ENCODE data around the gene CYP4F3. TPM values are rescaled to one million over a fixed set of nuclear protein-coding genes. Genes with fewer than 3 reads are reported as not detected.
"Not testable (repeated sequence)": the region's sequence is repeated elsewhere in the genome, so short reads cannot be mapped to it uniquely, and the experiment has no call there.

CYP4F3 gene, protein sequence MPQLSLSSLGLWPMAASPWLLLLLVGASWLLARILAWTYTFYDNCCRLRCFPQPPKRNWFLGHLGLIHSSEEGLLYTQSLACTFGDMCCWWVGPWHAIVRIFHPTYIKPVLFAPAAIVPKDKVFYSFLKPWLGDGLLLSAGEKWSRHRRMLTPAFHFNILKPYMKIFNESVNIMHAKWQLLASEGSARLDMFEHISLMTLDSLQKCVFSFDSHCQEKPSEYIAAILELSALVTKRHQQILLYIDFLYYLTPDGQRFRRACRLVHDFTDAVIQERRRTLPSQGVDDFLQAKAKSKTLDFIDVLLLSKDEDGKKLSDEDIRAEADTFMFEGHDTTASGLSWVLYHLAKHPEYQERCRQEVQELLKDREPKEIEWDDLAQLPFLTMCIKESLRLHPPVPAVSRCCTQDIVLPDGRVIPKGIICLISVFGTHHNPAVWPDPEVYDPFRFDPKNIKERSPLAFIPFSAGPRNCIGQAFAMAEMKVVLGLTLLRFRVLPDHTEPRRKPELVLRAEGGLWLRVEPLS
- under 1 TPM; 0.24 to 0.62 TPM for total RNA-seq
- long read RNA-seq: 0 reads

GRCh38 chr19:15640294-15640903, at the start of gene CYP4F3:
Gene CYP4F3 (plus strand): TSS chr19:15640897. CDS start chr19:15641416, 519 bp downstream.
- ATAC-seq (peak; percentile 53 to 93), DNase-seq (peak; percentile 62)
- intact Hi-C loops (cut with DNase I): no loop called here

- intact Hi-C loops (cut with DNase I): no loop called here
- DNase-seq (no peak), ATAC-seq (no peak)
Measured at GRCh38 chr19:15591796-15592195, 48.9 kb upstream of the CYP4F3 start.

GRCh38 chr19:15592506-15592905, 48.2 kb upstream of the CYP4F3 start:
- DNase-seq; intact Hi-C loops (cut with DNase I); ATAC-seq: not testable (repeated sequence)

DNA sequence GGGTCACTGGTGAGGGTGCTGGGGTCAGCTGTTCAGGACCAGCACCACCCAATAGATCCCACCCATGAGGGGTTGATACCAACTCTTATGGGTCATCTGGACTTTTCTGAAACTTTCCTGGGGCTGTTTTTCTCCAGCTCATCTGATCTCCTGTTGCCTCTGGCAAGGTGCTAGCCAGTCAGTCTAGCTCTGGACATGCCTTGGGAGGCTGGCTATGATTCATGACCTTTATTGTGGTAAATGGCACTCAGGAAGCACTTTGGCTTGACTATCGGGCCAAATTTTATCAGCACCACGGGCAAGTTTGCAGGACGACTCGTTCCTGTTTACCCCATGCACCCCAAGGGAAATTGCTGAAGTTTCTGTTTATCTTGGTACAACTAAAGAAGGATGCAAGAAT, 46.9 kb upstream of the CYP4F3 start:
- ATAC-seq; intact Hi-C loops (cut with DNase I); DNase-seq: not testable (repeated sequence)

DNA sequence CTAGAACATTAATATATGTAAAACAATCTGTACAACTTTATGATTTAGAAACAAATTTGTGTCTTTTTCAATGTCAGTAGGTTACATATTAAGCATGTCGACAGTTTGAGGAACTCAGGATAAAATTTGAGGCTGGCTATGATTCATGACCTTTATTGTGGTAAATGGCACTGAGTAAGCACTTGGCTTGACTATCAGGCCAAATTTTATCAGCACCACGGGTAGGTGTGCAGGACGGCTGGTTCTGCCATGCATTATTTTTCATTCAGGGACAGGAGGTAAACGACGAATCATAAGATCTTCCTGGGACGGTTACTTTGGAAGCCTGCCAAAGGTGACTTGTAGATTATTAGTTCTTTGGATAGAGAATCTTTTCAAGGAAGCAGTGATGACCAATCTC, 45.6 kb upstream of the CYP4F3 start:
- no peak for DNase-seq
- intact Hi-C loops (cut with DNase I): no loop called here
- ATAC-seq: no peak

DNA sequence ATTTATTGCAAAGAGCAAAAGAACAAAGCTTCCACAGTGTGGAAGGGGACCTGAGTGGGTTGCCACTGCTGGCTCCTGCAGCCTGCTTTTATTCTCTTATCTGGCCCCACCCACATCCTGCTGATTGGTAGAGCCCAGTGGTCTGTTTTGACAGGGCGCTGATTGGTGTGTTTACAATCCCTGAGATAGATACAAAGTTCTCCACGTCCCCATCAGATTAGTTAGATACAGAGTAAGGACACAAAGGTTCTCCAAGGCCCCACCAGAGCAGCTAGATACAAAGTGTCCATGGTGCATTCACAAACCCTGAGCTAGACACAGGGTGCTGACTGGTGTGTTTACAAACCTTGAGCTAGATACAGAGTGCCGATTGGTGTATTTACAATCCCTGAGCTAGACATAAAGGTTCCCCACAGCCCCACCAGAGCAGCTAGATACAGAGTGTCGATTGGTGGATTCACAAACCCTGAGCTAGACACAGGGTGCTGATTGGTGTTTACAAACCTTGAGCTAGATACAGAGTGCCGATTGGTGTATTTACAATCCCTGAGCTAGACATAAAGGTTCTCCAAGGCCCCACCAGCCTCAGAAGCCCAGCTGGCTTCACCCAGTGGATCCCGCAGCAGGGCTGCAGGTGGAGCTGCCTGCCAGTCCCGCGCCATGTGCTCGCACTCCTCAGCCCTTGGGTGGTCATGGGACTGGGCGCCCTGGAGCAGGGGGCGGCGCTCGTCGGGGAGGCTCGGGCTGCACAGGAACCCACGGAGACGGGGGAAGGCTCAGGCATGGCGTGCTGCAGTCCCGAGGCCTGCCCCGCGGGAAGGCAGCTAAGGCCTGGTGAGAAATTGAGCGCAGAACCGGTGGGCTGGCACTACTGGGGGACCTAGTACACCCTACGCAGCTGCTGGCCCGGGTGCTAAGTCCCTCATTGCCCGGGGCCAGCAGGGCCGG, 32.4 kb upstream of the CYP4F3 start:
- intact Hi-C loops (cut with DNase I); ATAC-seq; DNase-seq: not testable (repeated sequence)

GRCh38 chr19:15609261-15609660, 31.4 kb upstream of the CYP4F3 start:
- intact Hi-C loops (cut with DNase I): no loop called here
- ATAC-seq (no peak), DNase-seq (no peak)

DNA sequence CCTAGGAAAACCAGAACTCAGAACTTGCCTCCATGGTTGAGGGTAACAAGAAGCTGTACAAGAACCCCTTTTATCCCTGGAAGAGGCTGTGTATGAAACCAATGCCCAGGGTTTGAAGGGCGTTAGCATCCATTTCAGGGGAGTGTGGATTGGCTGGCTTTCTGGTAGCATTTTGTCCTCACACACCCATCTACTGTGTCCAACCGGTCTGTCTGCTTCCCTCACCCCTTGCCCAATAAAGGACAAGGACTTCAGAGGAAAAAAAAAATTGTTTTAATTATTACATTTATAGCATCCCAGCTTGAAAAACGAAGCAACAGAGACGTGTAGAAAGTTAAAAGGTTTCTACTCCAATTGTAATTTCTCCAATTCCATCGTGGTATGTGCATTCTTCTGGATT, 28.4 kb upstream of the CYP4F3 start:
- DNase-seq: no peak
- intact Hi-C loops (cut with DNase I): no loop called here
- no peak for ATAC-seq

DNA sequence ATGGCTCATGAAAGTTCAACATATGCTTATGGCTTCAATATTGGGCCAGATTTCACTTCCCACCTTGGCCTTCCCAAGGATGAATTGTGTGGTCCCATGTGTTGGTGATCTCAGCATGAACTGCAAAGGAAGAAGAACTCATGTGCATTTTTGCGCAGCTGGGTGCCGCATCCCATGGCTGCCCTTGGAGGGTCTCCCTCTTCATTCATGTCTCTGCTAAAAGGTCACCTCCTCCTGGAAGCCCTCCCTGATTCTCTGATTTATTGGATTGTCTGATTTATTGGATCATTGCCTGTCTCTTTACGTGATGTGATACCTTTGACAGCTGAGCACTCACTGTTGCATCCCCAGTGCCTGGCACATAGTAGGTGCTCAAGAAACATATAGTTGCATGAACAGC, 27.4 kb upstream of the CYP4F3 start:
- DNase-seq (no peak), ATAC-seq (no peak)
- intact Hi-C loops (cut with DNase I): no loop called here

GRCh38 chr19:15614507-15615379, 26.0 kb upstream of the CYP4F3 start, which contains the start of gene CYP4F8:
Gene CYP4F8 (plus strand): TSS chr19:15615218. CDS start chr19:15615617, 399 bp downstream.
- DNase-seq: no peak
- ATAC-seq: no peak
- intact Hi-C loops (cut with DNase I): no loop called here

DNA sequence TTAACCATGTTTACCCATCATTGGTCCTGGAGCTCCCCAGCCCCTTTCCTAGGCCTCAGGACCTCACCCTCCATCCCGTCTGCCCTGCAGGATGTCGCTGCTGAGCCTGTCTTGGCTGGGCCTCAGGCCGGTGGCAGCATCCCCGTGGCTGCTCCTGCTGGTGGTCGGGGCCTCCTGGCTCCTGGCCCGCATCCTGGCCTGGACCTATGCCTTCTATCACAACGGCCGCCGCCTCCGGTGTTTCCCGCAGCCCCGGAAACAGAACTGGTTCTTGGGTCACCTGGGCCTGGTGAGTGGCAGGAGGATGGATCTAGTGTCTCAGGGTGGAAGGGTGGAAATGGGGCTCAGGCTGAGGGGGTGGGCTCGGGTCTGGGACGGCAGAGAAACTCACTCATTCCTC, 25.2 kb upstream of the CYP4F3 start:
- no peak for DNase-seq
- intact Hi-C loops (cut with DNase I): no loop called here
- ATAC-seq: no peak

GRCh38 chr19:15616183-15616582, 24.5 kb upstream of the CYP4F3 start:
- intact Hi-C loops (cut with DNase I): no loop called here
- ATAC-seq: no peak
- no peak for DNase-seq

DNA sequence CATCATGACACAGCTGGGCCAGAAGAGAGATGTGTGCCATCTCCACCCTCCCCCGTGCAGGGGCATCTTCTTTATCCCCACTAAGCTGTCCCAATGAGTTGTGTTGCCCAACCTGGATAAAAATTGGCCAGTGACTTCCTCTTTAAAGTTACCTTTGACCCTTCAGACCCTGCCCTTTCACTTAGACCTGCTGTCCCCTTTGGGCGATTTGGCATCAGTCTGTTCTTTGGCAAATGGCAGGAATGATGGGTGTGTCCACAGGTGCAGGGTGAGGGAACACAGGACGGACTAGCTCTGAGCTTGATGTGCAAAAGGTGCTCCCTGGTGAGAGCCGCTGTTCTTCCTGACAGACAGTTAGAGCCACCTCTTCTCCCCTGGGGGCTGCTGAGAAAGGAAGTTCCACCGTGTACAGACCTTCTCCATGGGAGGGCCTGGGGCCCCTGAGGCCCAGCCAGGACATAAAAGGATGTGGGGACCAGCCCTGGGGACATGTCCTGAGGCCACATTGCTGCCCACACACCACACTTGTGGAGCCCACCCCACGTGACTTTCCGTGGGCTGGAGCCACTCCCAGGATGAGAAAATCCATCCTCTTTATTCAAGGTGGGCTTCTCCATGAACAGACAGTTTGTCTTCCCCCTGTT, 23.9 kb upstream of the CYP4F3 start:
- intact Hi-C loops (cut with DNase I): no loop called here
- ATAC-seq: no peak

GRCh38 chr19:15618321-15618720, 22.4 kb upstream of the CYP4F3 start:
- intact Hi-C loops (cut with DNase I): no loop called here
- no peak for DNase-seq
- ATAC-seq: no peak

More for the DNA sequence above, 23.9 kb upstream of the CYP4F3 start:
- DNase-seq: no peak

GRCh38 chr19:15621801-15622200, 18.9 kb upstream of the CYP4F3 start:
- intact Hi-C loops (cut with DNase I): no loop called here
- ATAC-seq (no peak), DNase-seq (no peak)

GRCh38 chr19:15622991-15623390, 17.7 kb upstream of the CYP4F3 start:
- DNase-seq (no peak), ATAC-seq (no peak)
- intact Hi-C loops (cut with DNase I): no loop called here

DNA sequence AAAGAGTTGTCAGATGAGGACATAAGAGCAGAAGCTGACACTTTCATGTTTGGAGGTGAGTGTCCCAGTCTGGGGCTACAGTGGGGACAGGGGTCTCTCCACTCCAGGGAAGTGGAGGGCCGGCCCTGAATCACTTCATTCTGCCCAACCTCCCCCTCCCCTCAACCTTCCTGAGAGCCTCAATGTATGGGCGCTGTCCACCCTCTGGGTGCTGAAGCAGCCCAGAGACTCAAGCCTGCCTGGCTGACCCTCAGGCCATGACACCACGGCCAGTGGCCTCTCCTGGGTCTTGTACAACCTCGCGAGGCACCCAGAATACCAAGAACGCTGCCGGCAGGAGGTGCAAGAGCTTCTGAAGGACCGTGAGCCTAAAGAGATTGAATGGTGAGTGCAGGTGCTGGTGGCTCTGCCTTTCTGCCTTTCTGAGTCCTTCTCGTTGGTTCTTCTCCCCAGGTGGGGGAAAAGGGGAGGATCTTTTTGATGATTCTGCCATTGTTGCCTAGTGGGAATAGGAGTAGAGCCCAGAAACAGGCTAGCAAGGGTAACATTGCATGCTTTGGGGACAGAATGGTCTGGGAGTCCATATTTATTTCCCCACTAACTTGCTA, 16.9 kb upstream of the CYP4F3 start:
- no peak for ATAC-seq
- no peak for DNase-seq
- intact Hi-C loops (cut with DNase I): no loop called here

Measured in left cardiac atrium (tissue), 4 donors.